Measurements from ENCODE around the gene LCE1C.

LCE1C gene

GRCh38 chr1:152806576-152806975, at the start of gene LCE1C:
TSS of gene LCE1C (minus strand) at chr1:152806651. CDS start at chr1:152805478, 1,173 bp downstream.
- DNase-seq: no peak

GRCh38 chr1:152855661-152856060, 49.2 kb upstream of the LCE1C start:
- no peak for DNase-seq

DNA sequence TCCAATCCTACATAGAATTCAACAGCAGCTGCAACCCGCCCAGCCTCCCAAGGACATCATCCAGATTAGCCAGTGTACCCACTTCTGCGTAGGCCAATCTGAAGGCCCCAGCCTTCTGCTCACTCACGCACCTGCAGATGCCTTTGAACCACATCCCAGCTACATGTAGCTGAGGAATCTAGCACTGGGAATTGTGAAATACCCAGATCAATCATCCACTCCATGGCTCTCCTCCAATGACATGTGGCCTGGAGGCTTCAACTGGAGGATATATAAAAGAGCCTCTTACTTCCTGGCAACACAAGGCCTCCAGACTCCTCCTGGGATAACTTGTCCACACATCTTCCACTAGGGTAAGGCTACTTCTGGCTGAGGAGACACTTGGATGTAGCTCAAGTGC, 36.1 kb upstream of the LCE1C start, which contains the start of gene LCE6A:
TSS of gene LCE6A (plus strand) at position 301 of the 400 bp plus-strand sequence. CDS start 665 bp downstream, outside the sequence.
- DNase-seq: no peak

- DNase-seq: no peak
Measured at GRCh38 chr1:152836870-152837269, 30.4 kb upstream of the LCE1C start.

- DNase-seq: no peak
Measured at GRCh38 chr1:152827173-152827572, 20.7 kb upstream of the LCE1C start, which contains the start of gene LCE1A. TSS of gene LCE1A (plus strand) at chr1:152827473. CDS start at chr1:152827473, 0 bp downstream.

GRCh38 chr1:152824964-152825363, 18.5 kb upstream of the LCE1C start:
- DNase-seq: no peak

DNA sequence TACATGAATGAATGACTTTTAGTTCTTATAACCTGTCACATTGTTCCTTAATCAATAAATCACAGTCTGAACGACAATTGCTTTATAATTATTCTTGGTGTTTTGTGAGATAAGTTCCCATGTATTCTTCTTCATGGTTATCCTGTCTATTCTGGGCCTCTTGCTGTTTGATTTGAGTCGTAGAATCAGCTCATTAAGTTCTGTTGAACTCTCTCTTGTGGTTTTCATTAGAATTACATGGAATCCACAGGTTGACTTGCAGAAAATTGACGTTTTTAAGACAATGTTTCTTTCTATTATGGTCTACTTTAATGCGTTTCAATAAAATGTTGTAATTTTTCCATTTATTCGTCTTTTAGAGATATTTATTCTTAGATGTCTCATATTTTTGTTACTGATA, 16.8 kb upstream of the LCE1C start:
- DNase-seq: no peak

DNA sequence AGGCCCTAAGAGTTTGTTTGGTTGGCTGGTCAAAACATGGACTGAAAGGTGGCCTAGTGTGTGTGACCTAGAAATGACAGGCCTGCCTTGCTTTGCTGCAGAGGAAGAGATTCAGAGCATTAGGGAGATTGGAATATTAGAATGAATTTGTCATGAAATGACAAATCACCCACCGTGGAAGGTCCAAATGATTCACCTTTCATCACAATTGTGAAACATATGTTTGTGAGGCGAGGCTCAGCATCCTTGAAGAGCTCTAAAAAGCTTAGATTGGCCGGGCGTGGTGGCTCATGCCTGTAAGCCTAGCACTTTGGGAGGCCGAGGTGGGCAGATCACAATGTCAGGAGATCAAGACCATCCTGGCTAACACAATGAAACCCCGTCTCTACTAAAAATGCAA, 10.9 kb upstream of the LCE1C start:
- no peak for DNase-seq

DNA sequence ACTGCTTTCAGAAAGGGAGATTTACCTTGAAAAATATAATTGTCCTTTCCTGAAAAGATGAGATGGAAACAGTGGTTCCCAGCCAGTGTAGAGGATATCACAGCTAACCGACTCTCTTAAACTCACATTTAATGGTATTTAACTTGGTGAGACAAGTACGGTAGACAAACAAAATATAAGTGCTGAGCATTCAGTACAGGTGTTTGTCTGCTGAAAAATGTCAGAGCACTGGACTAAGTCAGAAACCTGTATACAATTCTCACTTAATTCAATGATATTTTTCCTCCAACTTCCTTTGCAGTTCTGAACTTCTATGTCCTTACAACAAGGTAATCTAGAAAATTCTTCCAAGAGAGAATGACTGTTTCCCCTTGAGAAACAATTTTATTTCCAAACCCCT, 5.2 kb upstream of the LCE1C start, which contains the start of gene LCE1B:
TSS of gene LCE1B (plus strand) at position 301 of the 400 bp plus-strand sequence. CDS start 476 bp downstream, outside the sequence.
- no peak for DNase-seq

- DNase-seq: no peak
Measured at GRCh38 chr1:152811050-152811449, 4.6 kb upstream of the LCE1C start.

DNA sequence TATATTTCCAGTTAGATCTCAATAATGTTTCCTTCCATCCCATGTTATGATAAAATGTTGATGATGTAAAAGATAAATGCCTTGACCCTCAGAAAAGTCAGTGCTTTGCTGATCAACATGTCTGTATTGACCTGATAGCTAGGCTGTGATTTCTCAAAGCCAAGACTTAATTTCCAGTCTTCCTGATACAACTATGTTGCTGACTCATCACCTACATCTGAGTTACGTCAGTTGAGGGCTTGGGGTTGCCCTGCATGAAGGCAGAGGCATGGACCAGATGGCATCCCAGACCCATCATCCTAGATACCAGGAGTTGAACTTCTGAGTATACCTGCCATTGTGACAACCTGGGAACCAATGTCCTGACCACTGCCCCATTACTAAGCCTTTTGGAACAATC, 5.1 kb downstream of the LCE1C start:
- DNase-seq: no peak

GRCh38 chr1:152796421-152796820, 10.0 kb downstream of the LCE1C start, which contains the start of gene LCE1D:
TSS of gene LCE1D (plus strand) at chr1:152796721. CDS start at chr1:152797795, 1,074 bp downstream.
- no peak for DNase-seq

GRCh38 chr1:152795686-152796085, 10.8 kb downstream of the LCE1C start:
- DNase-seq: no peak

- DNase-seq: no peak
Measured at GRCh38 chr1:152786077-152786476, 20.4 kb downstream of the LCE1C start, which contains the start of gene LCE1E. TSS of gene LCE1E (plus strand) at chr1:152786257. CDS start at chr1:152787300, 1,043 bp downstream.

DNA sequence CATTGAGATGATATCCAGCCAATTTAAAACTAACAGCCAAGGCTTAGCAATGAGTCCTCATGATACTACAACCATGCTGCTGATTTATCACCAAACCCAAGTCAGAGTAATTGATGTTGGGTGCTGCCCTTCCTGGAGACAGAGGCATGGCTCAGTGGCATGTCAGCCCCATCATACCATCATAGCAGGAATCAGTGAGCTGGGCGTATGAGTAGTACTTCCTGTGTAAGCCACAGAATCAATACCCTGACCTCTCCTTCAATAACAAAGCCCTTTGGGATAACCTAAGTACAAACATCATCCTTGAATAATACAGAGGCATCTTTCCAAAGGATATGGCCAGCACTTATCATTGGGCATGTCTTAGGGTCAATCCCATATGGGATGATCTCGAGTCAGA, 23.4 kb downstream of the LCE1C start:
- DNase-seq: peak; percentile 11

DNA sequence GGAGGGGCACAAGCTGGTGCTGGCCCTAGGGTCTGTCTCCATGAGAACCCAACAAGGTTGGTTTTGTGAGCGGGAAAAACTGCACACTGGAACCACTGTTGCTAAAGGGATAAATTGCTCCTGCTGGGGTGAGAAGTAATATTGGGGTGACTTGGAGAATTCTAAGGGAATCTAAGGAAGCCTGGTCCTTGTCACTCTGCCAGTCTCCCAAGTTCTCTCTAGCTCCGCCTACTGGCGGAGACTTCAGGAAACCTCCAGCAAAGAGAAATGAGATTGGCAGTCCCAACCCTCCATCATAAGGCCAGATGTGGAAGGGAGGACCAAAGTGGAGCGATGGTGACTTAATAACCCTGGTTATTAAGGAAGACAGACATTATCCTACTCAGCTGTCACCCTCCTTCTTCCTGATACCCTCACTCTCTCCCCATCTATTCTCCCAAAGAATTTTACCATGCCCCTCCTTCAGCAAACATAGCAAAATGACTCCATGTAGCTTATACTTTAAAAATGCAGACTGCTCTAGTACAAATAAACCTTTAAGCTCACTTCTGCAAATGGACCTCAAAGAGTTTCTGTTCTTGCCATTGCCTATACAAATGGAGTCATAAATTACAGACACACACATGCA, 28.8 kb downstream of the LCE1C start:
- DNase-seq: peak; percentile 13

DNA sequence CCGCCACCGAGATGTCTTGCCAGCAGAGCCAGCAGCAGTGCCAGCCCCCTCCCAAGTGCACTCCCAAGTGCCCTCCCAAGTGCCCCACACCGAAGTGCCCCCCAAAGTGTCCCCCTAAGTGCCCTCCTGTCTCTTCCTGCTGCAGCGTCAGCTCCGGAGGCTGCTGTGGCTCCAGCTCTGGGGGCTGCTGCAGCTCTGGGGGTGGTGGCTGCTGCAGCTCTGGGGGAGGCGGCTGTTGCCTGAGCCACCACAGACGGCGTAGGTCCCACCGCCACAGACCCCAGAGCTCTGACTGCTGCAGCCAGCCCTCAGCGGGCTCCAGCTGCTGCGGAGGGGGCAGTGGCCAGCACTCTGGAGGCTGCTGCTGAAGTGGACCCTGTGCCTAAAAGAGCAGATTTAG, 30.1 kb downstream of the LCE1C start:
- DNase-seq: no peak

DNA sequence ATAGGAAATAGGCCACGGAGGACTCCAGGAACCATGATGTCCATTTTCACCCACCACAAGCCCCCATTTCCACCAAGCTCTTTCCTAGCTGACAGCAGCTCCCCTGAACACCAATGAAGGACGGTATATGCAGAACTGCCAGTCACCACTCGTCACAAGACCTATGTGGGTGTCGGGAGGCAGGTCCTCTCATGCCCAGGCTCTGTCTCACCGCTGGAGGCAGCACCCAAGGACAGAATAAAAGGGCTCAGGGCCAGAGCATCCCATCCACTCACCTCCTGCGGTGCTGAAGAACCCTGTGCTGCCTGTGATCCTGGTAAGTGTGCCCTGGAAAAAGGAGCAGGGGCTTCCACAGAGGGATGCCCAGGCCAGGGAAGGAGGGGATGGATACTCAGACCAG, 31.6 kb downstream of the LCE1C start, which contains the start of gene LCE1F:
TSS of gene LCE1F (plus strand) at position 266 of the 400 bp plus-strand sequence. CDS start 1,232 bp downstream, outside the sequence.
- no peak for DNase-seq

- no peak for DNase-seq
Measured at GRCh38 chr1:152770411-152770810, 36.0 kb downstream of the LCE1C start.

GRCh38 chr1:152768847-152769533, 37.5 kb downstream of the LCE1C start:
- no peak for DNase-seq

GRCh38 chr1:152761609-152762213, 44.7 kb downstream of the LCE1C start:
- no peak for DNase-seq

GRCh38 chr1:152760551-152761190, 45.8 kb downstream of the LCE1C start:
- DNase-seq: no peak
